ENCODE measurements around the gene MAP2K1. TPM values are rescaled to one million over a fixed set of nuclear protein-coding genes. Genes with fewer than 3 reads are reported as not detected.

Gene MAP2K1
- polyA plus RNA-seq, 1 donor (not counting 4 experiments of a cell fraction or from before 2014, with no cell fraction given) = 73.8 TPM

- peaks cover 61% of the 10 kb centered on the region for H3K79me2 ChIP-seq (ENCODE audit: control insufficient read depth, insufficient read depth, low read length)
- no peaks in the 10 kb centered on the region for H3K27me3 ChIP-seq (ENCODE audit: control insufficient read depth, extremely low read depth, insufficient read depth, low read length)
- FAIRE-seq (no peak), DNase-seq (ENCODE audit: low read depth, low spot score) (no peak)
- peaks cover 0 to 7% of the 10 kb centered on the region in 2 experiments for H3K36me3 ChIP-seq (ENCODE audit: control insufficient read depth in 2 of 2, extremely low read depth in 1 of 2, insufficient read depth in 2 of 2, low read length in 2 of 2)
- H3K9ac ChIP-seq (ENCODE audit: control insufficient read depth, extremely low read depth, insufficient read depth, low read length) = peak overlapping the region; percentile 78
- H4K20me1 ChIP-seq (ENCODE audit: control insufficient read depth, extremely low read depth, insufficient read depth, low read length) = no peaks in the 10 kb centered on the region
- no peak overlapping the region for H2AFZ ChIP-seq (ENCODE audit: control insufficient read depth, low read length)
- no peaks in the 10 kb centered on the region for H3K9me3 ChIP-seq (ENCODE audit: control insufficient read depth, low read depth, low read length)
- peak overlapping the region; percentile 88 for H3K27ac ChIP-seq (ENCODE audit: control insufficient read depth, insufficient read depth, low read length)
- peaks cover 41% of the 10 kb centered on the region for H3K4me1 ChIP-seq (ENCODE audit: control insufficient read depth, extremely low read depth, insufficient read depth, low read length)
- H3K9me1 ChIP-seq (ENCODE audit: control insufficient read depth, extremely low read depth, insufficient read depth, low read length) = no peaks in the 10 kb centered on the region
- TF ChIP-seq CTCF (optimal IDR thresholded peaks at IDR 0.05 in 1 of 3, IDR thresholded peaks at IDR 0.05 in 1 of 3, conservative IDR thresholded peaks at IDR 0.05 in 1 of 3; ENCODE audit: extremely low read depth in 1 of 3, insufficient read depth in 2 of 3, low read length in 3 of 3) (no peak), EZH2 (IDR thresholded peaks at IDR 0.05; ENCODE audit: low read length) (no peak)
- H3K4me3 ChIP-seq (ENCODE audit: control insufficient read depth in 2 of 3, extremely low read depth in 1 of 3, insufficient read depth in 2 of 3, low read depth in 1 of 3, low read length in 3 of 3) = peak overlapping the region; percentile 68 to 84 (median 73)
- dilution Hi-C loops (cut with MboI; ENCODE audit: extremely low pct_ligation_motif_present, low sequenced_read_pairs) = no loop called here
- peak overlapping the region; percentile 93 for H3K4me2 ChIP-seq (ENCODE audit: control insufficient read depth, extremely low read depth, insufficient read depth, low read depth, low read length)
These were observed 1.9 kb downstream of the MAP2K1 start for GRCh38 chr15:66388576-66388975.

DNA sequence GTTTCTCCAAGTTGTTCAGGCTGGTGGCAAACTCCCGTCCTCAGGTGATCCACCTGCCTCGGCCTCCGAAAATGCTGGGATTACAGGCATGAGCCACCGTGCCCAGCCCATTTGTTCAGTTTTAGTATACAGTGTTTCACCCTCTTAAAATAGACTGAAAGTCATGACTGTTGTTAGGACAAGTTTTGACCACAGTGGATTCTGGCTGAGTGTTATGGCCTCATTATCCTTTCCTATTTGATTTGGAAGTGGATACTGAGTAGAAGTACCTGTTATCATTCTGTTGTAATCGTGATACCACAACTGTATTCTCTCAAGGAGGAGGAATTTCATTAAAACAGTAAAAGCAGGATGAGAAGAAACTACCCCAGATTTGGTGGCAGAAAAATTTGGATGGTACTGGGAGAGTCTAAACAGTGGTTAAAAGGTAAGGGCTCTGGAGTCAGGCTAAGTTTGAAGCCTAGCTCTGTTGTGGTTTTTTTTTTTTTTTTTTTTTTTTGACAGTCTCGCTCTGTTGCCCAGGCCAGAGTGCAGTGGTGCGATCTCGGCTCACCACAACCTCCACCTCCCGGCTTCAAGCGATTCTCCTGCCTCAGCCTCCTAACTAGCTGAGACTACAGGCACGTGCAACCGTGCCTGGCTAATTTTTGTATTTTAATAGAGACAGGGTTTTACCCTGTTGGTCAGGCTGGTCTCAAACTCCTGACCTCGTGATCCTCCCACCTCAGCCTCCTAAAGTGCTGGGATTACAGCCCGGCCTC is 2.6 kb downstream of the MAP2K1 start:
- Histone ChIP-seq H3K27me3 (ENCODE audit: control insufficient read depth, extremely low read depth, insufficient read depth, low read length) (no peaks in the 10 kb centered on the region), H4K20me1 (ENCODE audit: control insufficient read depth, extremely low read depth, insufficient read depth, low read length) (no peaks in the 10 kb centered on the region), H3K4me3 (ENCODE audit: control insufficient read depth in 2 of 3, extremely low read depth in 1 of 3, insufficient read depth in 2 of 3, low read depth in 1 of 3, low read length in 3 of 3) (peak overlapping the region in 2 of 3 experiments; percentile 24 to 73), H3K4me2 (ENCODE audit: control insufficient read depth, extremely low read depth, insufficient read depth, low read depth, low read length) (peak overlapping the region; percentile 93), H3K4me1 (ENCODE audit: control insufficient read depth, extremely low read depth, insufficient read depth, low read length) (peaks cover 42% of the 10 kb centered on the region), H3K9ac (ENCODE audit: control insufficient read depth, extremely low read depth, insufficient read depth, low read length) (peak overlapping the region; percentile 56), H3K9me1 (ENCODE audit: control insufficient read depth, extremely low read depth, insufficient read depth, low read length) (no peaks in the 10 kb centered on the region), H3K27ac (ENCODE audit: control insufficient read depth, insufficient read depth, low read length) (peak overlapping the region; percentile 86), H3K79me2 (ENCODE audit: control insufficient read depth, insufficient read depth, low read length) (peaks cover 68% of the 10 kb centered on the region), H3K36me3 (ENCODE audit: control insufficient read depth in 2 of 2, extremely low read depth in 1 of 2, insufficient read depth in 2 of 2, low read length in 2 of 2) (peaks cover 0 to 7% of the 10 kb centered on the region in 2 experiments), H2AFZ (ENCODE audit: control insufficient read depth, low read length) (no peak overlapping the region), H3K9me3 (ENCODE audit: control insufficient read depth, low read depth, low read length) (no peaks in the 10 kb centered on the region)
- dilution Hi-C loops (cut with MboI; ENCODE audit: extremely low pct_ligation_motif_present, low sequenced_read_pairs) = no loop called here
- DNase-seq (ENCODE audit: low read depth, low spot score) (no peak), FAIRE-seq (no peak)
- no peak for TF ChIP-seq EZH2 (IDR thresholded peaks at IDR 0.05; ENCODE audit: low read length)
- no peak for TF ChIP-seq CTCF (optimal IDR thresholded peaks at IDR 0.05 in 1 of 3, IDR thresholded peaks at IDR 0.05 in 1 of 3, conservative IDR thresholded peaks at IDR 0.05 in 1 of 3; ENCODE audit: extremely low read depth in 1 of 3, insufficient read depth in 2 of 3, low read length in 3 of 3)
